Measurements from ENCODE around the gene GRHL1.

The GRHL1 gene

GRCh38 chr2:9998916-9999654 lies 47.6 kb downstream of the GRHL1 start:
- CTCF ChIA-PET, result interaction anchor here (2.3 kb wide), 1 partner anchor 14 kb away, joined by 10 read pairs; no protein-coding TSS in a partner anchor
- TF ChIP-seq, protein P1, sequence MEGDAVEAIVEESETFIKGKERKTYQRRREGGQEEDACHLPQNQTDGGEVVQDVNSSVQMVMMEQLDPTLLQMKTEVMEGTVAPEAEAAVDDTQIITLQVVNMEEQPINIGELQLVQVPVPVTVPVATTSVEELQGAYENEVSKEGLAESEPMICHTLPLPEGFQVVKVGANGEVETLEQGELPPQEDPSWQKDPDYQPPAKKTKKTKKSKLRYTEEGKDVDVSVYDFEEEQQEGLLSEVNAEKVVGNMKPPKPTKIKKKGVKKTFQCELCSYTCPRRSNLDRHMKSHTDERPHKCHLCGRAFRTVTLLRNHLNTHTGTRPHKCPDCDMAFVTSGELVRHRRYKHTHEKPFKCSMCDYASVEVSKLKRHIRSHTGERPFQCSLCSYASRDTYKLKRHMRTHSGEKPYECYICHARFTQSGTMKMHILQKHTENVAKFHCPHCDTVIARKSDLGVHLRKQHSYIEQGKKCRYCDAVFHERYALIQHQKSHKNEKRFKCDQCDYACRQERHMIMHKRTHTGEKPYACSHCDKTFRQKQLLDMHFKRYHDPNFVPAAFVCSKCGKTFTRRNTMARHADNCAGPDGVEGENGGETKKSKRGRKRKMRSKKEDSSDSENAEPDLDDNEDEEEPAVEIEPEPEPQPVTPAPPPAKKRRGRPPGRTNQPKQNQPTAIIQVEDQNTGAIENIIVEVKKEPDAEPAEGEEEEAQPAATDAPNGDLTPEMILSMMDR (IDR thresholded peaks at IDR 0.05; ENCODE audit: insufficient read depth, low read length, missing control alignments), result no peak

DNA sequence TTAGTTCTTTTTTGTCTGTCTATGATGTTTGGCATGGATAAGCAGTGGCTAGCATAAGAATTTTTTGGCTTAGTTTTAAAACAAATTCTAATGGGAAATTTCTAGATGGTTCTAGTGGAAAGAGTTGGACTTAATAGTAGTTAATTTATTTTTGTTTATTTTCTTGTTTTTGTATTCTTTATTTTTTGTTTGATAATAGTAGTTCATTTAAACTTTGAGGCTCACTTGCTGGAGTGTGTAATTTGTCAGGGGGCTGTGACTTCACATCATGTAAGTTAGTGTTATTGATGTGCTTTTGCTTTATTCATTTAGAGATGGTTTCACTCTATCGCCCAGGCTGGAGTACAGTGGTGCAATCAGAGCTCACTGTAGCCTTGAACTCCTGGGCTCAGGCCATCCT lies 48.2 kb downstream of the GRHL1 start:
- ChIA-PET POLR2A (no interaction called here), CTCF (interaction anchor here (2.3 kb wide), 1 partner anchor 15 kb away, joined by 10 read pairs; no protein-coding TSS in a partner anchor)
- TF ChIP-seq, protein P1 (IDR thresholded peaks at IDR 0.05; ENCODE audit: insufficient read depth, low read length, missing control alignments), result no peak
- no peak overlapping the region for H3K4me3 ChIP-seq (ENCODE audit: low read depth, low read length)
- no peak for DNase-seq (ENCODE audit: low read depth, low spot score)

More at GRCh38 chr2:9998916-9999654, 47.6 kb downstream of the GRHL1 start:
- POLR2A ChIA-PET, result no interaction called here
- no peak for DNase-seq (ENCODE audit: low read depth, low spot score)
- H3K4me3 ChIP-seq (ENCODE audit: low read depth, low read length), result no peak overlapping the region

DNA sequence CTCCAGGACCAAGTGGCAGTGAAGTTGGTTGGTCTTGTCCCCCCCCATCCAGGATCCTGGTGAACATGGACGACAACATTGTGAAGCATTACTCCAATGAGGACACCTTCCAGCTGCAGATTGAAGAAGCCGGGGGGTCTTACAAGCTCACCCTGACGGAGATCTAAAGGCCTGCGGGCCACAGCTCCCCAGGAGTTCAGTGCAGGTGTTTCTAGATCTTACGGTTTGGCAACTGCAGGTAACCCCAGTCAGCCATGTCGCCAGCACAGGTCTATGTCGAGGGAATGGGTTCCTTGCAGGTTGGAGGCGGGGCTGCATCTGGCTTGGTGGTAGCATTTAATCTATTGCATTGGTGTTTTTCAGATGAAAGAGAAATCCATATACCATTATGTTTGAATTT lies 49.0 kb downstream of the GRHL1 start:
- POLR2A ChIA-PET, result no interaction called here
- TF ChIP-seq, protein P1 (IDR thresholded peaks at IDR 0.05; ENCODE audit: insufficient read depth, low read length, missing control alignments), result no peak
- no peak for DNase-seq (ENCODE audit: low read depth, low spot score)
- no peak overlapping the region for H3K4me3 ChIP-seq (ENCODE audit: low read depth, low read length)
- CTCF ChIA-PET, result interaction anchor here (1.5 to 2.3 kb wide), 2 partner anchors 16 to 18 kb away, joined by 3 to 10 read pairs; no protein-coding TSS in a partner anchor

DNA sequence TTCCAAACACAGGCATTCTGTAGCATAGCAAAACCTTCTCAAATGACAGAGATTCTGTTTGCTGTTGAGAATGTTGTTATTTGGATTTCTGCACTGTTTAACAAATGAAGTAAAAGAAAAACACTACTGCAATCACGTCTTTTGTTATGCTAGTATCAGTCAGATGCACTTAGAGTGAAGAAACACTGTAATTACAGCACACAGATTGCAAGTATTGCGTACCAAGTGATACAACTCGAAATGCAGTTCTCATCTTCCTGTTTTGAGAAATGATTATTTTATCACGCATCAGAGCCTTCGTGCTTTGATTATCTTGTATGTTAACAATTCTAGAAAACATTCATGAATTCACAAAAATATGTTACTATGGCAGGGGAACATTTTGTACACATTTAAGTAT lies 50.1 kb downstream of the GRHL1 start:
- ChIA-PET POLR2A (no interaction called here), CTCF (interaction anchor here (1.5 to 2.3 kb wide), 2 partner anchors 17 to 19 kb away, joined by 3 to 10 read pairs; no protein-coding TSS in a partner anchor)
- DNase-seq (ENCODE audit: low read depth, low spot score), result no peak
- H3K4me3 ChIP-seq (ENCODE audit: low read depth, low read length), result no peak overlapping the region
- TF ChIP-seq, protein P1 (IDR thresholded peaks at IDR 0.05; ENCODE audit: insufficient read depth, low read length, missing control alignments), result no peak

DNA sequence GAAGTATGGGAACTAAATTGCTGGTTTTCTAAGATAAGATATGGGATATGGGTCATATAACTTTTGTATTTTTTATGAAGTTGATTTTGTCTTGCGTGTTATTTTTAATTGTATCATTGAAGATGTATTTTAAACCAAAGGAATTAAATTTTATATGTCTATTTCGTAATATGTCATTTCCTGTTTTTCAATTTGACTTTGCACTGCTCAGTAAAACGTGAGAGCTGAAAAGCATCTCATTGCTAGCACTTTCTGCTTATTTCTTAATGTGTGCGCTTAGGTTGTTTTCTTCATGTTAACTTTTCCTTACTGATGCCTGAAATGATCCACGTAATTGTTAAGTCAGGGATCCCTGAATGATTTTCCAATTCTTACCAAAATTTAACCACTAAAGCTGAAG lies 50.6 kb downstream of the GRHL1 start:
- CTCF ChIA-PET, result interaction anchor here (0.9 to 1.5 kb wide), 2 partner anchors 18 to 19 kb away, joined by 3 to 5 read pairs; no protein-coding TSS in a partner anchor
- no peak overlapping the region for H3K4me3 ChIP-seq (ENCODE audit: low read depth, low read length)
- POLR2A ChIA-PET, result no interaction called here
- DNase-seq (ENCODE audit: low read depth, low spot score), result no peak
- TF ChIP-seq, protein P1 (IDR thresholded peaks at IDR 0.05; ENCODE audit: insufficient read depth, low read length, missing control alignments), result no peak

DNA sequence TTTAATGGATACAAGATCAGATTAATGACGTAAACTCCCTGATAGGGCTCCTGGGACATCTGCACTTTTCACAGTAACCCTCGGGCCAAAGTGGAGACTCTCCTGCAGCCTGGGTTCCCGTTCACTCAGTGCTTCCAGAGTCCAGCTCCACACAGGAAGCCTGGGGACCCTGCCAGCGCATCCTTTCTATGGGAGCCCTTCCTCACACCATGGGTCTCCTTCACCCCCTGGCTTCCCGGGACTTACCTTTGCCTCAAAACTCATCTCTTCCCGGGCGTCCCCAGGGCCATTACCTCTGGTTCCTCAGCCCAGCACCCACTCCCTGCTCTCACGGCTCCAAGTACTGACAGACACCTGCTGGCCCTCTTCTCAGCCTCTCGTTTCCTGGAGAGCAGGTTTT lies 51.2 kb downstream of the GRHL1 start:
- ChIA-PET CTCF (interaction anchor here (0.9 kb wide), 1 partner anchor 18 kb away, joined by 5 read pairs; no protein-coding TSS in a partner anchor), POLR2A (no interaction called here)
- H3K4me3 ChIP-seq (ENCODE audit: low read depth, low read length), result no peak overlapping the region
- no peak for DNase-seq (ENCODE audit: low read depth, low spot score)
- TF ChIP-seq, protein P1 (IDR thresholded peaks at IDR 0.05; ENCODE audit: insufficient read depth, low read length, missing control alignments), result no peak
